Astrocyte (in vitro differentiated cells and primary cell): ENCODE results near the gene RTL1. TPM values are rescaled to one million over a fixed set of nuclear protein-coding genes. Genes with fewer than 3 reads are reported as not detected.
A peak's percentile ranks its signal among the peaks of the same experiment; 100 is the strongest.

Experiments used
- DNase-seq: peaks from one replicate; pipeline ENCODE4 v3.0.0-alpha.2; 2010; ENCODE audit warnings: low read depth
- FAIRE-seq: peaks from 2 replicates; lab custom pipeline; 2011; peaks lifted over from hg19 to GRCh38; lab: Jason Lieb, UNC
- H2AFZ ChIP-seq: 2 replicates; pipeline ENCODE4 v1.6.0; 2012; ENCODE audit warnings: low read depth, low read length, inconsistent platforms
- H3K27ac ChIP-seq: 2 replicates; pipeline ENCODE4 v1.5.1; 2011; ENCODE audit warnings: low read depth, low read length, inconsistent platforms
- H3K27me3 ChIP-seq: 2 replicates; pipeline ENCODE4 v1.6.0; 2011; ENCODE audit warnings: low read length, inconsistent platforms; ENCODE audit not compliant: insufficient read depth
- H3K36me3 ChIP-seq: 2 replicates; pipeline ENCODE4 v1.5.1; 2011; ENCODE audit warnings: low read length, inconsistent platforms; ENCODE audit not compliant: insufficient read depth
- H3K4me1 ChIP-seq: 2 replicates; pipeline ENCODE4 v1.5.1; 2011; ENCODE audit warnings: low read length, inconsistent platforms; ENCODE audit not compliant: insufficient read depth
- H3K4me2 ChIP-seq: 2 replicates; pipeline ENCODE4 v1.6.0; 2012; ENCODE audit warnings: low read length, inconsistent platforms
- H3K4me3 ChIP-seq: 2 replicates; pipeline ENCODE4 v1.5.1; 2011; ENCODE audit warnings: low read depth, mild to moderate bottlenecking, low read length, inconsistent platforms; ENCODE audit not compliant: insufficient read depth
- H3K79me2 ChIP-seq: 2 replicates; pipeline ENCODE4 v1.6.0; 2012; ENCODE audit warnings: mild to moderate bottlenecking, low read length, inconsistent platforms; ENCODE audit not compliant: insufficient read depth
- H3K9ac ChIP-seq: 2 replicates; pipeline ENCODE4 v1.6.0; 2012; ENCODE audit warnings: mild to moderate bottlenecking, low read length, inconsistent platforms
- H3K9me3 ChIP-seq: 2 replicates; pipeline ENCODE4 v1.5.1; 2012; ENCODE audit warnings: low read depth, mild to moderate bottlenecking, low read length, inconsistent platforms; ENCODE audit not compliant: insufficient read depth
- H4K20me1 ChIP-seq: 2 replicates; pipeline ENCODE4 v1.6.0; 2012; ENCODE audit warnings: low read length, inconsistent platforms; ENCODE audit not compliant: insufficient read depth
- H3K27ac Mint-ChIP-seq: one replicate; pipeline ENCODE4 v1.8.0; 2021; ENCODE audit warnings: mild to moderate bottlenecking, mixed read lengths; ENCODE audit not compliant: unreplicated experiment
- H3K27me3 Mint-ChIP-seq: one replicate; pipeline ENCODE4 v1.8.0; 2021; ENCODE audit warnings: low read depth, mixed read lengths; ENCODE audit not compliant: unreplicated experiment
- H3K36me3 Mint-ChIP-seq: one replicate; pipeline ENCODE4 v1.8.0; 2021; ENCODE audit warnings: low read depth, mixed read lengths; ENCODE audit not compliant: unreplicated experiment
- H3K4me1 Mint-ChIP-seq: one replicate; pipeline ENCODE4 v1.8.0; 2021; ENCODE audit warnings: low read depth, mixed read lengths; ENCODE audit not compliant: unreplicated experiment
- H3K4me3 Mint-ChIP-seq: one replicate; pipeline ENCODE4 v1.8.0; 2021; ENCODE audit warnings: mild to moderate bottlenecking, moderate library complexity, mixed read lengths; ENCODE audit not compliant: unreplicated experiment
- H3K9me3 Mint-ChIP-seq: one replicate; pipeline ENCODE4 v1.8.0; 2021; ENCODE audit warnings: mild to moderate bottlenecking, mixed read lengths; ENCODE audit not compliant: unreplicated experiment
- CTCF ChIP-seq: IDR thresholded peaks from 2 replicates; pipeline ENCODE4 v1.5.1; 2011; ENCODE audit warnings: low read depth, mild to moderate bottlenecking, inconsistent platforms, low read length, moderate library complexity; ENCODE audit not compliant: insufficient read depth
- EZH2 ChIP-seq: IDR thresholded peaks from 2 replicates; pipeline ENCODE4 v1.6.1; 2012; ENCODE audit warnings: mild to moderate bottlenecking, low read length, inconsistent platforms; ENCODE audit not compliant: insufficient read depth
- total RNA-seq: library from RNA; stranded (reverse); gene quantifications from 2 replicates; pipeline ENCODE4 v1.2.1, GENCODE V29; 2021

Gene RTL1
- total RNA-seq, 1 donor from 2014 or later: 0.18 TPM

- Mint-ChIP-seq H3K36me3 (peaks cover 5% of the 10 kb centered on the region), H3K4me3 (no peak overlapping the region), H3K4me1 (no peaks in the 10 kb centered on the region), H3K9me3 (peaks cover 4% of the 10 kb centered on the region), H3K27me3 (peaks cover 16% of the 10 kb centered on the region), H3K27ac (no peak overlapping the region)
- H2AFZ ChIP-seq: no peak overlapping the region
- no peak overlapping the region for H3K4me3 ChIP-seq
- H3K4me2 ChIP-seq: no peak overlapping the region
- no peak overlapping the region for H3K9ac ChIP-seq
- H3K27me3 ChIP-seq: no peaks in the 10 kb centered on the region
- TF ChIP-seq EZH2 (no peak), CTCF (peak; percentile 31)
- FAIRE-seq (no peak), DNase-seq (no peak)
- no peak overlapping the region for H3K27ac ChIP-seq
- peaks cover 98% of the 10 kb centered on the region for H4K20me1 ChIP-seq
- H3K4me1 ChIP-seq: peaks cover 3% of the 10 kb centered on the region
- peaks cover 26% of the 10 kb centered on the region for H3K36me3 ChIP-seq
- no peaks in the 10 kb centered on the region for H3K9me3 ChIP-seq
- H3K79me2 ChIP-seq: peaks cover 94% of the 10 kb centered on the region
Observed at GRCh38 chr14:100850841-100851585, 52.5 kb downstream of the RTL1 start.

- Mint-ChIP-seq H3K9me3 (no peaks in the 10 kb centered on the region), H3K36me3 (no peaks in the 10 kb centered on the region), H3K27ac (no peak overlapping the region), H3K4me3 (no peak overlapping the region), H3K4me1 (no peaks in the 10 kb centered on the region), H3K27me3 (peaks cover 3% of the 10 kb centered on the region)
- H4K20me1 ChIP-seq: peaks cover 98% of the 10 kb centered on the region
- peaks cover 94% of the 10 kb centered on the region for H3K79me2 ChIP-seq
- FAIRE-seq (no peak), DNase-seq (peak; percentile 52)
- H3K27ac ChIP-seq: no peak overlapping the region
- peaks cover 35% of the 10 kb centered on the region for H3K36me3 ChIP-seq
- H3K9ac ChIP-seq: no peak overlapping the region
- H3K4me1 ChIP-seq: peaks cover 7% of the 10 kb centered on the region
- no peaks in the 10 kb centered on the region for H3K27me3 ChIP-seq
- no peak overlapping the region for H2AFZ ChIP-seq
- H3K4me3 ChIP-seq: no peak overlapping the region
- H3K4me2 ChIP-seq: peak overlapping the region; percentile 30
- no peak for TF ChIP-seq CTCF
- no peak for TF ChIP-seq EZH2
- no peaks in the 10 kb centered on the region for H3K9me3 ChIP-seq
Observed at GRCh38 chr14:100849115-100849781, 54.3 kb downstream of the RTL1 start.
